IMR-90 (cell line): ENCODE data around the gene NFYC. TPM values are rescaled to one million over a fixed set of nuclear protein-coding genes. Genes with fewer than 3 reads are reported as not detected.

ENCODE experiments used
- ATAC-seq: fragments of 200-7000 bp; cut with Tn5 transposase; 2 replicates; pipeline ENCODE4 v1.9.1; 2020; ENCODE audit warnings: low read depth, mild to moderate bottlenecking, moderate library complexity
- BruUV-seq: library from RNA; stranded (reverse); fragments of 400-500 nt; replicated peaks from 2 replicates; lab custom pipeline; 2021; lab: Mats Ljungman, UMichigan
- CTCF ChIA-PET: fragments of 300-600 bp; formaldehyde crosslinking; extraction: SDS; loops from one replicate; lab custom pipeline; 2021; ENCODE audit warnings: antibody characterized with exemption; lab: Yijun Ruan, JAX
- POLR2A ChIA-PET: fragments of 300-600 bp; sonication (Branson Sonifier 250); formaldehyde crosslinking; loops from one replicate; lab custom pipeline; 2022; ENCODE audit warnings: antibody characterized with exemption; ENCODE audit not compliant: unreplicated experiment; lab: Charles Lee
- DNase-seq: peaks from one replicate; pipeline ENCODE4 v3.0.0; 2013
- H2AFZ ChIP-seq: replicated peaks from 2 replicates; pipeline ENCODE3; 2013; ENCODE audit warnings: low read length, mild to moderate bottlenecking; ENCODE audit not compliant: poor library complexity
- H2AK5ac ChIP-seq: 2 replicates; pipeline ENCODE4 v1.6.1; 2013; ENCODE audit warnings: low read depth, low read length, inconsistent platforms
- H2AK9ac ChIP-seq: replicated peaks from 2 replicates; pipeline ENCODE3; 2013; ENCODE audit warnings: mild to moderate bottlenecking, low read depth, low read length, moderate library complexity; ENCODE audit not compliant: poor library complexity
- H2BK120ac ChIP-seq: 2 replicates; pipeline ENCODE4 v1.6.1; 2013; ENCODE audit warnings: low read depth, low read length, inconsistent platforms
- H2BK15ac ChIP-seq: 3 replicates; pipeline ENCODE4 v1.6.1; 2013; ENCODE audit warnings: low read depth, low read length, inconsistent platforms
- H2BK20ac ChIP-seq: 2 replicates; pipeline ENCODE4 v1.6.1; 2013; ENCODE audit warnings: low read depth, mild to moderate bottlenecking, inconsistent platforms, low read length, moderate library complexity
- H2BK5ac ChIP-seq: 2 replicates; pipeline ENCODE4 v1.6.1; 2013; ENCODE audit warnings: mild to moderate bottlenecking, low read depth, low read length, inconsistent platforms; ENCODE audit not compliant: poor library complexity, severe bottlenecking
- H3K14ac ChIP-seq: replicated peaks from 2 replicates; pipeline ENCODE4 v1.6.1; 2013; ENCODE audit warnings: low read depth, low read length, inconsistent platforms
- H3K18ac ChIP-seq: 2 replicates; pipeline ENCODE4 v1.6.1; 2013; ENCODE audit warnings: low read depth, low read length, control low read depth
- H3K23ac ChIP-seq: 2 replicates; pipeline ENCODE4 v1.6.1; 2013; ENCODE audit warnings: low read depth, low read length, inconsistent platforms
- H3K27ac ChIP-seq: 2 replicates; pipeline ENCODE4 v1.5.1; 2013; ENCODE audit warnings: mild to moderate bottlenecking, control low read depth, low read length; ENCODE audit not compliant: insufficient read depth
- H3K27me3 ChIP-seq: 2 replicates; pipeline ENCODE4 v1.6.1; 2013; ENCODE audit warnings: low read length; ENCODE audit not compliant: control insufficient read depth, insufficient read depth
- H3K36me3 ChIP-seq: 2 replicates; pipeline ENCODE4 v1.6.1; 2013; ENCODE audit warnings: low read length, mixed read lengths; ENCODE audit not compliant: control insufficient read depth, insufficient read depth
- H3K4ac ChIP-seq: 2 replicates; pipeline ENCODE4 v1.6.1; 2013; ENCODE audit warnings: low read depth, low read length, inconsistent platforms
- H3K4me1 ChIP-seq: 2 replicates; pipeline ENCODE4 v1.6.1; 2013; ENCODE audit warnings: low read length, mixed read lengths; ENCODE audit not compliant: control insufficient read depth, insufficient read depth
- H3K4me2 ChIP-seq: 2 replicates; pipeline ENCODE4 v1.6.1; 2013; ENCODE audit warnings: low read depth, mild to moderate bottlenecking, control low read depth, low read length, moderate library complexity
- H3K4me3 ChIP-seq: 2 replicates; pipeline ENCODE4 v1.5.1; 2013; ENCODE audit warnings: low read depth, mild to moderate bottlenecking, control low read depth, low read length, moderate library complexity; ENCODE audit not compliant: insufficient read depth
- H3K56ac ChIP-seq: 2 replicates; pipeline ENCODE4 v1.6.1; 2013; ENCODE audit warnings: low read length, inconsistent platforms; ENCODE audit not compliant: insufficient read depth; ENCODE audit errors: extremely low read depth
- H3K79me1 ChIP-seq, 2 experiments: 2 replicates each; pipeline ENCODE4 v1.6.1; 2013; ENCODE audit warnings: low read length in 2 of 2, inconsistent platforms in 1 of 2, low read depth in 1 of 2
- H3K9ac ChIP-seq: 2 replicates; pipeline ENCODE4 v1.6.1; 2013; ENCODE audit warnings: low read depth, low read length, control low read depth
- H3K9me1 ChIP-seq: 2 replicates; pipeline ENCODE4 v1.6.1; 2013; ENCODE audit warnings: low read length, inconsistent platforms; ENCODE audit not compliant: insufficient read depth
- H3K9me3 ChIP-seq: 2 replicates; pipeline ENCODE4 v1.6.1; 2013; ENCODE audit warnings: low read length; ENCODE audit not compliant: control insufficient read depth, insufficient read depth
- H4K20me1 ChIP-seq: 2 replicates; pipeline ENCODE4 v1.6.1; 2013; ENCODE audit warnings: low read length, inconsistent platforms; ENCODE audit not compliant: insufficient read depth
- H4K5ac ChIP-seq: 2 replicates; pipeline ENCODE4 v1.6.1; 2013; ENCODE audit warnings: mild to moderate bottlenecking, low read depth, low read length, control low read depth
- H4K8ac ChIP-seq, 2 experiments: 2 replicates each; pipeline ENCODE4 v1.6.1; 2013; ENCODE audit warnings: low read depth in 2 of 2, low read length in 2 of 2, control low read depth in 1 of 2, inconsistent platforms in 1 of 2
- H4K91ac ChIP-seq: 2 replicates; pipeline ENCODE4 v1.6.1; 2013; ENCODE audit warnings: low read depth, low read length, inconsistent platforms; ENCODE audit not compliant: insufficient read depth
- CEBPB ChIP-seq: IDR thresholded peaks from 2 replicates; pipeline ENCODE4 v1.6.1; 2012; ENCODE audit warnings: low read depth, low read length, improper control_type of control experiment
- CHD1 ChIP-seq: IDR thresholded peaks from 2 replicates; pipeline ENCODE4 v1.6.1; 2012; ENCODE audit warnings: low read depth, low read length, improper control_type of control experiment
- MAZ ChIP-seq: IDR thresholded peaks from 2 replicates; pipeline ENCODE4 v1.6.1; 2012; ENCODE audit warnings: low read depth, mild to moderate bottlenecking, low read length, improper control_type of control experiment, moderate library complexity, borderline replicate concordance
- MXI1 ChIP-seq: IDR thresholded peaks from 2 replicates; pipeline ENCODE4 v1.6.1; 2012; ENCODE audit warnings: low read depth, mild to moderate bottlenecking, low read length, moderate library complexity, borderline replicate concordance
- POLR2A ChIP-seq: IDR thresholded peaks from 2 replicates; pipeline ENCODE4 v1.6.1; 2012; ENCODE audit warnings: mild to moderate bottlenecking, low read depth, low read length
- RFX5 ChIP-seq: IDR thresholded peaks from 2 replicates; pipeline ENCODE4 v1.8.0; 2012; ENCODE audit warnings: low read depth, mild to moderate bottlenecking, low read length, moderate library complexity
- SMC3 ChIP-seq: fragments of 150-350 bp; IDR thresholded peaks from 2 replicates; pipeline ENCODE4 v1.6.1; 2016; ENCODE audit warnings: low read depth, mild to moderate bottlenecking, antibody characterized with exemption, low read length, moderate library complexity
- USF2 ChIP-seq: fragments of 150-350 bp; IDR thresholded peaks from 2 replicates; pipeline ENCODE4 v1.6.1; 2017; ENCODE audit warnings: mild to moderate bottlenecking, antibody characterized with exemption, low read length, low read depth
- WGBS, 2 experiments: methylation state at CpG; one replicate each; pipeline versions ENCODE4 v1.1.5 to v1.1.7; 2013; ENCODE audit warnings: missing lambda C conversion rate in 2 of 2; ENCODE audit not compliant: insufficient read length in 1 of 2; ENCODE audit errors: extremely low coverage in 2 of 2; 5-methylcytosine and 5-hydroxymethylcytosine counted together
- dilution Hi-C: fragments of 300-500 bp; cut with HindIII; formaldehyde crosslinking; loops from one replicate; pipeline ENCODE4 v1.14.3; 2018; ENCODE audit warnings: low sequenced_read_pairs; ENCODE audit not compliant: unreplicated experiment
- in situ Hi-C: fragments of 300-500 bp; cut with MboI; formaldehyde crosslinking; loops from 3 replicates; pipeline ENCODE4 v1.14.3; 2019; ENCODE audit warnings: low sequenced_read_pairs, inconsistent platforms, mixed read lengths
- intact Hi-C: fragments of 100-400 bp; cut with micrococcal nuclease; formaldehyde crosslinking; loops from 2 replicates; pipeline ENCODE4 v1.10.0; 2022
- polyA plus RNA-seq, 3 experiments: library from polyadenylated mRNA; depleted of rRNA; stranded (reverse); fragments of >200 nt; gene quantifications; 2 replicates each; pipeline ENCODE4 v1.2.3, GENCODE V29; 2012; ENCODE audit warnings: low replicate concordance in 1 of 3
- total RNA-seq: library from RNA; depleted of rRNA; stranded (reverse); fragments of >200 nt; gene quantifications from 2 replicates; pipeline ENCODE4 v1.2.3, GENCODE V29; 2012
- TF ChIP-seq, protein P1 (sequence below): conservative IDR thresholded peaks from 2 replicates; pipeline ENCODE4 v1.5.1; 2012; ENCODE audit warnings: mild to moderate bottlenecking, low read depth, low read length, improper control_type of control experiment
- TF ChIP-seq, protein P2 (sequence below): fragments of 150-350 bp; IDR thresholded peaks from 2 replicates; pipeline ENCODE4 v1.6.1; 2016; ENCODE audit warnings: low read depth, mild to moderate bottlenecking, low read length, moderate library complexity, borderline replicate concordance

The NFYC gene
- total and polyA plus RNA-seq, 2 of the 4 experiments (the other 2 are of a cell fraction), result 45.2 to 62.2 TPM

GRCh38 chr1:40810927-40811326 is 119.4 kb downstream of the NFYC start:
- H2AK5ac ChIP-seq, result no peak overlapping the region
- ChIA-PET CTCF (no interaction called here), POLR2A (no interaction called here)
- no peak overlapping the region for H2BK15ac ChIP-seq
- H3K27ac ChIP-seq, result no peak overlapping the region
- no peak overlapping the region for H3K56ac ChIP-seq
- no peak overlapping the region for H2BK20ac ChIP-seq
- no peaks in the 10 kb centered on the region for H3K9me3 ChIP-seq
- no peaks in the 10 kb centered on the region for H4K20me1 ChIP-seq
- intact Hi-C loops, result no loop called here
- no peak overlapping the region for H3K14ac ChIP-seq
- H3K4me2 ChIP-seq, result no peak overlapping the region
- dilution Hi-C loops, result no loop called here
- 45% methylated on average over 2 of the region's 5 CpGs; no CpG with 5 or more reads in 1 of the 2 experiments for WGBS, 2 experiments
- no peak for ATAC-seq
- no peak overlapping the region for H4K5ac ChIP-seq
- no peaks in the 10 kb centered on the region for H3K79me1 ChIP-seq
- H3K23ac ChIP-seq, result no peak overlapping the region
- H3K9me1 ChIP-seq, result no peaks in the 10 kb centered on the region; the same call in 1 of the 2 replicates
- TF ChIP-seq MAZ (no peak), RFX5 (no peak), MXI1 (no peak), USF2 (no peak), POLR2A (no peak), CEBPB (no peak), CHD1 (no peak), SMC3 (no peak)
- TF ChIP-seq, protein P1, sequence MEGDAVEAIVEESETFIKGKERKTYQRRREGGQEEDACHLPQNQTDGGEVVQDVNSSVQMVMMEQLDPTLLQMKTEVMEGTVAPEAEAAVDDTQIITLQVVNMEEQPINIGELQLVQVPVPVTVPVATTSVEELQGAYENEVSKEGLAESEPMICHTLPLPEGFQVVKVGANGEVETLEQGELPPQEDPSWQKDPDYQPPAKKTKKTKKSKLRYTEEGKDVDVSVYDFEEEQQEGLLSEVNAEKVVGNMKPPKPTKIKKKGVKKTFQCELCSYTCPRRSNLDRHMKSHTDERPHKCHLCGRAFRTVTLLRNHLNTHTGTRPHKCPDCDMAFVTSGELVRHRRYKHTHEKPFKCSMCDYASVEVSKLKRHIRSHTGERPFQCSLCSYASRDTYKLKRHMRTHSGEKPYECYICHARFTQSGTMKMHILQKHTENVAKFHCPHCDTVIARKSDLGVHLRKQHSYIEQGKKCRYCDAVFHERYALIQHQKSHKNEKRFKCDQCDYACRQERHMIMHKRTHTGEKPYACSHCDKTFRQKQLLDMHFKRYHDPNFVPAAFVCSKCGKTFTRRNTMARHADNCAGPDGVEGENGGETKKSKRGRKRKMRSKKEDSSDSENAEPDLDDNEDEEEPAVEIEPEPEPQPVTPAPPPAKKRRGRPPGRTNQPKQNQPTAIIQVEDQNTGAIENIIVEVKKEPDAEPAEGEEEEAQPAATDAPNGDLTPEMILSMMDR, result no peak
- TF ChIP-seq, protein P2, sequence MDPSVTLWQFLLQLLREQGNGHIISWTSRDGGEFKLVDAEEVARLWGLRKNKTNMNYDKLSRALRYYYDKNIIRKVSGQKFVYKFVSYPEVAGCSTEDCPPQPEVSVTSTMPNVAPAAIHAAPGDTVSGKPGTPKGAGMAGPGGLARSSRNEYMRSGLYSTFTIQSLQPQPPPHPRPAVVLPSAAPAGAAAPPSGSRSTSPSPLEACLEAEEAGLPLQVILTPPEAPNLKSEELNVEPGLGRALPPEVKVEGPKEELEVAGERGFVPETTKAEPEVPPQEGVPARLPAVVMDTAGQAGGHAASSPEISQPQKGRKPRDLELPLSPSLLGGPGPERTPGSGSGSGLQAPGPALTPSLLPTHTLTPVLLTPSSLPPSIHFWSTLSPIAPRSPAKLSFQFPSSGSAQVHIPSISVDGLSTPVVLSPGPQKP, result no peak
- no peak overlapping the region for H2BK5ac ChIP-seq
- no peak overlapping the region for H2AK9ac ChIP-seq
- H3K4me1 ChIP-seq, result peaks cover 3% of the 10 kb centered on the region; the same call in 1 of the 2 replicates
- H2BK120ac ChIP-seq, result no peak overlapping the region
- H3K4me3 ChIP-seq, result no peak overlapping the region
- no peak for DNase-seq
- no peak overlapping the region for H3K4ac ChIP-seq
- no peaks in the 10 kb centered on the region for H3K36me3 ChIP-seq
- in situ Hi-C loops, result no loop called here
- no peak overlapping the region for H3K18ac ChIP-seq
- H2AFZ ChIP-seq, result no peak overlapping the region
- BruUV-seq, result no TSS peak
- no peak overlapping the region for H4K8ac ChIP-seq
- no peak overlapping the region for H4K91ac ChIP-seq
- peaks cover 54% of the 10 kb centered on the region for H3K27me3 ChIP-seq
- H3K9ac ChIP-seq, result no peak overlapping the region
